Choroid plexus epithelial cell (primary cell): ENCODE data around the gene ADAMTS17.

Experiments
- DNase-seq: peaks from one replicate; pipeline ENCODE4 v3.0.0-alpha.2; 2010; ENCODE audit warnings: low read depth
- H3K4me3 ChIP-seq: 2 replicates; pipeline ENCODE4 v1.5.1; 2011; ENCODE audit warnings: low read depth, mild to moderate bottlenecking, control low read depth, low read length, moderate library complexity
- TF ChIP-seq, protein P1 (sequence below): conservative IDR thresholded peaks from 2 replicates; pipeline ENCODE4 v1.5.1; 2011; ENCODE audit warnings: low read depth, mild to moderate bottlenecking, control low read depth, inconsistent platforms, low read length, moderate library complexity

The ADAMTS17 gene

DNA sequence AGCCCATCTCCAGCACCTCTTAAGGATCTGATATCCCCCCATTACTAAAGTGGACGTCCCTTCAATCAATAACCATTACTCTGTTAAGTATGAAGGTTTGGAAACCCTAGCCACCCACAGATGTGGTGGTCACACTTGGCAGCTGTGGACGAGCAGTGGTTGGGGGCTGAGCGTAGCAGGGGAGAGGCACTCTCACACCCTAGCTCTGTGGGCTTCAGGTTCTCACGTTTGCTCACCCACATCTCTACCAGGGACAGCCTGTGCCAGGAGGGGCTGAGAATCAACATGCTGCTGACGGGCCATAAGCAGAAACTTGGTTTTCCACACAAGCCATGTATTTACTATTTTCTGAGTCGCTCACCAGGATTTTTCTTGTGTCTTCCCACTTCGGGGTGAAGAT, 287.2 kb downstream of the ADAMTS17 start:
- TF ChIP-seq, protein P1, sequence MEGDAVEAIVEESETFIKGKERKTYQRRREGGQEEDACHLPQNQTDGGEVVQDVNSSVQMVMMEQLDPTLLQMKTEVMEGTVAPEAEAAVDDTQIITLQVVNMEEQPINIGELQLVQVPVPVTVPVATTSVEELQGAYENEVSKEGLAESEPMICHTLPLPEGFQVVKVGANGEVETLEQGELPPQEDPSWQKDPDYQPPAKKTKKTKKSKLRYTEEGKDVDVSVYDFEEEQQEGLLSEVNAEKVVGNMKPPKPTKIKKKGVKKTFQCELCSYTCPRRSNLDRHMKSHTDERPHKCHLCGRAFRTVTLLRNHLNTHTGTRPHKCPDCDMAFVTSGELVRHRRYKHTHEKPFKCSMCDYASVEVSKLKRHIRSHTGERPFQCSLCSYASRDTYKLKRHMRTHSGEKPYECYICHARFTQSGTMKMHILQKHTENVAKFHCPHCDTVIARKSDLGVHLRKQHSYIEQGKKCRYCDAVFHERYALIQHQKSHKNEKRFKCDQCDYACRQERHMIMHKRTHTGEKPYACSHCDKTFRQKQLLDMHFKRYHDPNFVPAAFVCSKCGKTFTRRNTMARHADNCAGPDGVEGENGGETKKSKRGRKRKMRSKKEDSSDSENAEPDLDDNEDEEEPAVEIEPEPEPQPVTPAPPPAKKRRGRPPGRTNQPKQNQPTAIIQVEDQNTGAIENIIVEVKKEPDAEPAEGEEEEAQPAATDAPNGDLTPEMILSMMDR = no peak
- H3K4me3 ChIP-seq = no peak overlapping the region
- no peak for DNase-seq

DNA sequence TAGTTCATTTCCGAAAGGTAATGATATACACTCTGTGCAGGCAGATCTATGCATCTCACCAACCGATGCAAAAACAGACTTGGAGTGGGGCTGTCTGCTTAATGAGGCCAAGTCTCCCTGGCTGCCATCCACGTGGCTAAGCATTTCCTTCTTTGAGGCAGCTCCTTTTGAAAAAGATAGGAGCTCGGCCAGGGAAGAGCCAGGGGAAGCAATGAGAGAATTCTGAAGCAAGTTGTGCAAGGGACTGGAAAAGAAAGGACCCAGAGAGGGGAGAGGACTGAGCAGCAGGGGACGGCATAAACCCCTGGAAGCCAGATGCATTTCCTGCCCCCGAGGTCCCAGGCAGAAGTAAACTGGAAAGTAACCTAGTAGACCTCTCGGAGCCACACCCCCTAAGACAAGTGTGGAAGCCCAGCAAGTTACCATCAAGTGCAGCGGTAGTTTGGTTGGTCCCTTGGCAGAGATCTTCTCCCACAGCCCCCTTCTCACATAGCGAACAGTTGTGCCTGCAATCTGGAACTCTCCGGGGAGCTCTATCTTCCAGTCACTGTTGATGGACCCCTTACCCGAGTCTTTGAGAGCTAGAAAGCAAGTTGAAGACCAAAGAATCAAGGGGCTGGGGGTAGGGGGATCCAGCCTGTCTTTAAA, 288.2 kb downstream of the ADAMTS17 start:
- DNase-seq = no peak
- H3K4me3 ChIP-seq = no peak overlapping the region
- TF ChIP-seq, protein P1 = no peak

DNA sequence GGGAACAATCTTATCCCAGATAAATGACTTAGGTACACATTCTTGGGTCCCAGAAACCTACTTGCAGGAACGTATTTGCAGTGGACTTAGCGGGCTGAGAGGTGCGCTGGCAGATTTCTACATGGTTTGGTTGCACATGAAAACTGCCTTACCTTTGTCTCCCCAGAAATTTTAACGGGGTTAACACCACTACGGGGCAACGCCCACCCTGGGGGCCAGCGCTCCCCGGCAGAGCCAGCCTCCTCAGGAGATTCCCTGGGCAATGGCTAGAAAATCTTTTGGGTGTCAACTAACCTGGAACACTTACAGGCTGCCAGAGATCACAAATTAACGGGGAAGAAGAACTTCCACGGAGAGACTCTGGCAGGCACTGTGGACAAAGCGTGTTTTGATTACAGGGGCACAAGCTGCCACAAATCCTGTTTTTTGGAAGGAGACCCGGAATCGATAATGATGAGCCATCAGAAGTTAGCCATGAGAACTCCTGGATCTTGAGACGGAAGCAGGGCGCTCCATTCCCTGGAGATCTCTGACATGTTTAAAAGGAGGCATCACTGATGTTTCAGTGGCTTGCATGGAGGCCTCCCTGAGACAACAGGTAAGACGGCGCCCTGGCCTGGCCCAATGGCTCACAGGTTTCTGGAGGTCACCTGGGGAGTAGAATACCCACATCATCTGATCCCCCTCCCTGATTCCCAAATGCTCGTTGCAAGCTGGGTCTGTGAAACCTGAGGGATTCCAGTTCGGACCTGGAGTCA, 288.9 kb downstream of the ADAMTS17 start:
- TF ChIP-seq, protein P1 = no peak
- H3K4me3 ChIP-seq = no peak overlapping the region
- no peak for DNase-seq

DNA sequence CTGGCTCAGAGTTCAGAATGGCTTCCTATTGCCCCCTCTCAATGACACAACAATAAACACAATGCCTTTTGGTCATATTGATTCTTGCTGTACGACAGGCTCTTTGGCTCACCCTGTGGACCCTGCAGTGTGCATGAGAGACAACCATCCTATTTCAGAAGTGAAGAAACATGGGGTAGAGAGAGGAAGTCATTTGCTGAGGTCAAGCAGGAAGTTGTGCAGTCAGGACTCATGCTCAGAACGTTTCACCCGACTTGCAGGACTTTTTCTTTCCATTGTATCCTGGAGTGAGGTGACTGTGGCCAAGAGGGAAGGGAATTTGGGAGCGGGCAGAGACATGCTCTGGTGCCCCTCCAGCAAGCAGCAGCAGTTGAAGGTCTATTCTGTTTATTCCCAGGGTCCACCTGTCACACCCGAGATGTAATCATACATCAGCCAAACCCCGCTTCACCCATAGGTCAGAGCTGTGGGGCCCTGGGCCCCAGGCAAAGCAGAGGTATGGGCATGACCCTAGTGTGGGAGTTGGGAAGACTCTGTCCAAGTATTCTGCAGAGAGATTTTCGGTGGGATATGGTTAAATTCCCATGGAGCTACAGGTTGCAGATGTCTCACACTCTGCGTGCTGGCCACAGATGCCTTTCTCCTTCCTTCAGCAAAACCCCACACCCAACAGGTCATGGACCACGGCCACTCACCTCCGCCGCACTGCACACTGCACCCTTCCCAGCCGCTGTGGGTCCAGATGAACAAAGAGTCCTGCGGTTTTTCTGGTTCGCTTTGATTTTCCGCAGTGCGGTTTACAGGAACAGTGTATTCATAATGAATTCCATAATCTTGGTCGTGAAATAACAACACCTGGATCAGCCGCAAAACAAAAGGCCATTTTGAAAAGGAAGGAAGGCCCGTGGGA, 290.6 kb downstream of the ADAMTS17 start:
- no peak for DNase-seq
- H3K4me3 ChIP-seq = no peak overlapping the region
- TF ChIP-seq, protein P1 = no peak

DNA sequence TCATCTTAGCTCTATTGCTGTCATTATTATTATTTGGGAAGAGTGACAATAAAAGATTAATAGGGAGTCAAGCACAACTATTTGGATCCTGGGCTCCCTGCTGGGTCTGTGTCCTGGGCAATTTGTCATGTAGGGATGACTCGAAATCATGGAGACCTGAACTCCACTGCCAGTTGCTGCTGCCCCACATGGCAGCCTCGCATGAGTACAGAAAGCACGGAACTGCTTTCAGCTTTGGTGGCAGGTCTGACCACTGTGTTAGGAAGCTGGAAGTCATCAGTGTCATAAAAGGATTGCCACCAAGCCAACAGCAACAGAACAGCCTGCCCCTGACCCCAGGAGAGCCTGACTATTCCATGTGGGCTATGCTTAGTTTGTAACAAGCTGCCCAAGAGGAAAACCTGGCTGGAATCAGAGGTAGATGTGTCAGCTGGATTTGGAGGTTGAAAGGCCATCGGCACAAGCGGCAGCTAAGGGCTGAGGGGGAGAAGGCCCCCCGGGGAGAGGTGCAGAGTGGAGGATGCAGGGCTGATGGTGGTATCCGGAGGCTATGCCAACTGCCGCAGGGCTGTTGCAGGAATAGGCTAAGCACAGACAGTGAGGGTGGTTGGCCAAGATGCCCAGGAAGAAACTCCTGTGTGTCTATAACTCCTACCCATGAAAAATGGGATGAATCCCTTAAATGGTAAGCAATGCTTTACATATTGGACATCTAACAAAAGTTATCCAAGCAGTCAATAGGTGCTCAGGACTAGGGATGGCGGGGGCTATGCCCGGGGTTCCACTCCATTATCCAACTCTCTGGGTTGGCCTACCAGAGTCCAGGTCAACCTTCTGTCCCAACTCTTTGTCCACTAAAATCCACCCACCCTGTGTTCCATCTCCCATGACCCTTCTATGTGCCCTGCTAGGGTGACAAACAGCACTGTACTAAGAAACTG, 291.6 kb downstream of the ADAMTS17 start:
- H3K4me3 ChIP-seq = no peak overlapping the region
- TF ChIP-seq, protein P1 = no peak
- DNase-seq = no peak

DNA sequence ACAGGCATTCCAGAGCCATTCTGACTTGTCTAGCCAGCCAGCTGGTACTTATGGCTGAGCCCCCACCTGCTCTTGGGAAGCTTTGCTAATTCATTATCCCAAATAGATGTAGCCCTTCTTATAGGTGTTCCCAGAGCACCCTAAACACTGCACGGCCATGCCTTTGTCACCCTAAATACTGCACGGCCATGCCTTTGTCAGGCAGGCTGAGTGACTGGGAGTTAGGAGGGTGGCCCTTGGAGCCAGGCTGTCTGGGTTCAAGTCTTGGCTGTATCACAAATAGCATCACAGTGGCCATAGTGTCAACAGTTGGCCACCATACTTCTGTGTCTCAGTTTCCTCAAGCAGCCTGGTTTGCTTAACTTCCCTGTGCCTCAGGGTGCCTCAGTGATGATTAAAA, 292.3 kb downstream of the ADAMTS17 start:
- no peak overlapping the region for H3K4me3 ChIP-seq
- DNase-seq = no peak
- TF ChIP-seq, protein P1 = no peak
